ENCODE data around the gene PKN3.

GRCh38 chr9:128669786-128670185 is 32.5 kb upstream of the PKN3 start:
- TF ChIP-seq CTCF (IDR thresholded peaks at IDR 0.05 in 4 of 5, conservative IDR thresholded peaks at IDR 0.05 in 1 of 5) (no peak), POLR2A (IDR thresholded peaks at IDR 0.05) (no peak)

Measured in gastrocnemius medialis (tissue), 4 donors.